HCT116 (cell line): ENCODE results near the gene KCNH6. TPM values are rescaled to one million over a fixed set of nuclear protein-coding genes. Genes with fewer than 3 reads are reported as not detected.

Source experiments
- ATAC-seq: fragments of 200-7000 bp; cut with Tn5 transposase; 2 replicates; pipeline ENCODE4 v1.9.1; 2020; ENCODE audit warnings: mild to moderate bottlenecking, moderate library complexity
- BruUV-seq: library from RNA; stranded (reverse); fragments of 400-500 nt; replicated peaks from 2 replicates; lab custom pipeline; 2021; lab: Mats Ljungman, UMichigan
- CTCF ChIA-PET: fragments of 300-600 bp; sonication (Branson Sonifier 250); formaldehyde crosslinking; loops from one replicate; lab custom pipeline; 2021; ENCODE audit warnings: antibody characterized with exemption; lab: Charles Lee
- POLR2A ChIA-PET: fragments of 300-600, 350-600 bp; sonication (Branson Sonifier 250); formaldehyde crosslinking; loops from one replicate; lab custom pipeline; 2021; ENCODE audit warnings: antibody characterized with exemption; lab: Charles Lee
- RAD21 ChIA-PET, 2 experiments: fragments of 300-600 bp; sonication (Branson Sonifier 250); formaldehyde crosslinking; loops; one replicate each; lab custom pipeline; 2023; ENCODE audit warnings: low total read pairs in 2 of 2; ENCODE audit not compliant: uncharacterized antibody in 2 of 2, unreplicated experiment in 2 of 2, low non-redundant PET in 1 of 2; lab: Charles Lee
- DNase-seq: peaks from one replicate; pipeline ENCODE4 v3.0.0-alpha.2; 2010; ENCODE audit warnings: low read depth, low spot score
- H2AFZ ChIP-seq: fragments of 200-600 bp; shearing (Covaris generic), sonication (generic); 2 replicates; pipeline ENCODE4 v1.6.1; 2017; ENCODE audit warnings: low read depth, mixed run types, mixed read lengths, antibody characterized with exemption, low read length; ENCODE audit not compliant: poor library complexity, severe bottlenecking
- H3K27ac ChIP-seq: 2 replicates; pipeline ENCODE4 v1.5.1; 2012; ENCODE audit warnings: low read depth, low read length
- H3K27me3 ChIP-seq: fragments of 200-600 bp; sonication (generic); 2 replicates; pipeline ENCODE4 v1.6.1; 2016; ENCODE audit warnings: mixed run types, low read length, mixed read lengths; ENCODE audit not compliant: insufficient read depth
- H3K36me3 ChIP-seq, 2 experiments: fragments of 200-500 bp in 1 of 2; fragments of 200-600 bp in 1 of 2; sonication (Bioruptor generic) in 1 of 2; sonication (generic) in 1 of 2; 2 replicates each; pipeline versions ENCODE4 v1.5.1 to v1.6.1; 2014 to 2016; ENCODE audit warnings: low read length in 2 of 2, inconsistent platforms in 1 of 2, mixed read lengths in 1 of 2, mixed run types in 1 of 2; ENCODE audit not compliant: insufficient read depth in 2 of 2, control insufficient read depth in 1 of 2
- H3K4me1 ChIP-seq, 2 experiments: fragments of 200-600 bp in 1 of 2; sonication (generic) in 1 of 2; 2 replicates each; pipeline versions ENCODE4 v1.5.1 to v1.6.1; 2012 to 2017; ENCODE audit warnings: low read length in 2 of 2, inconsistent platforms in 1 of 2, mild to moderate bottlenecking in 1 of 2, mixed read lengths in 1 of 2, mixed run types in 1 of 2, moderate library complexity in 1 of 2; ENCODE audit not compliant: insufficient read depth in 2 of 2, control insufficient read depth in 1 of 2
- H3K4me2 ChIP-seq: fragments of 200-600 bp; sonication (generic); 2 replicates; pipeline ENCODE4 v1.6.1; 2017; ENCODE audit warnings: mixed run types, low read length, mixed read lengths
- H3K4me3 ChIP-seq, 2 experiments: fragments of 200-600 bp in 1 of 2; sonication (generic) in 1 of 2; replicated peaks in 1 of 2; 2 replicates each; pipeline ENCODE4 v1.5.1; 2011 to 2016; ENCODE audit warnings: low read length in 2 of 2, control low read depth in 1 of 2, low read depth in 1 of 2, mild to moderate bottlenecking in 1 of 2, mixed read lengths in 1 of 2, mixed run types in 1 of 2
- H3K79me2 ChIP-seq: fragments of 200-600 bp; sonication (generic); 2 replicates; pipeline ENCODE4 v1.6.1; 2017; ENCODE audit warnings: mild to moderate bottlenecking, mixed run types, low read length, moderate library complexity, mixed read lengths; ENCODE audit not compliant: insufficient read depth
- H3K9ac ChIP-seq: fragments of 200-600 bp; sonication (generic); 2 replicates; pipeline ENCODE4 v1.6.1; 2016; ENCODE audit warnings: low read length, mixed read lengths
- H3K9me2 ChIP-seq: fragments of 200-600 bp; sonication (generic), shearing (Covaris generic); 2 replicates; pipeline ENCODE4 v1.6.1; 2017; ENCODE audit warnings: mixed run types, mild to moderate bottlenecking, moderate library complexity; ENCODE audit not compliant: insufficient read depth
- H3K9me3 ChIP-seq, 2 experiments: fragments of 200-500 bp in 1 of 2; fragments of 200-600 bp in 1 of 2; sonication (Bioruptor generic) in 1 of 2; sonication (generic) in 1 of 2; 2 replicates each; pipeline ENCODE4 v1.6.1; 2014 to 2017; ENCODE audit warnings: low read length in 2 of 2, mixed read lengths in 2 of 2, inconsistent platforms in 1 of 2, low read depth in 1 of 2, mild to moderate bottlenecking in 1 of 2, mixed run types in 1 of 2, moderate library complexity in 1 of 2; ENCODE audit not compliant: control insufficient read depth in 1 of 2, insufficient read depth in 1 of 2
- H4K20me1 ChIP-seq: fragments of 200-600 bp; sonication (generic), shearing (Covaris generic); 2 replicates; pipeline ENCODE4 v1.6.1; 2017; ENCODE audit warnings: mixed run types, mild to moderate bottlenecking, moderate library complexity; ENCODE audit not compliant: insufficient read depth
- CEBPB ChIP-seq: IDR thresholded peaks from 2 replicates; pipeline ENCODE4 v1.6.1; 2012; ENCODE audit warnings: low read depth
- EGR1 ChIP-seq: IDR thresholded peaks from 2 replicates; pipeline ENCODE4 v1.6.1; 2012; ENCODE audit warnings: low read depth
- ELF1 ChIP-seq: IDR thresholded peaks from 2 replicates; pipeline ENCODE4 v1.6.1; 2012; ENCODE audit warnings: low read depth, borderline replicate concordance
- EZH2phosphoT487 ChIP-seq: fragments of 200-600 bp; IDR thresholded peaks from 2 replicates; pipeline ENCODE4 v1.6.1; 2018; ENCODE audit warnings: antibody characterized with exemption, borderline replicate concordance
- JUND ChIP-seq: IDR thresholded peaks from 2 replicates; pipeline ENCODE4 v1.6.1; 2012
- POLR2AphosphoS5 ChIP-seq: IDR thresholded peaks from 2 replicates; pipeline ENCODE4 v1.6.1; 2011; ENCODE audit warnings: mild to moderate bottlenecking, low read depth, low read length, moderate library complexity
- RAD21 ChIP-seq: IDR thresholded peaks from 2 replicates; pipeline ENCODE4 v1.6.1; 2012; ENCODE audit warnings: low read depth, mild to moderate bottlenecking
- SP1 ChIP-seq: IDR thresholded peaks from 2 replicates; pipeline ENCODE4 v1.6.1; 2012; ENCODE audit warnings: low read depth
- SRF ChIP-seq: IDR thresholded peaks from 2 replicates; pipeline ENCODE4 v1.6.1; 2012; ENCODE audit warnings: low read depth
- TCF7L2 ChIP-seq: IDR thresholded peaks from 2 replicates; pipeline ENCODE4 v1.7.0; 2011; ENCODE audit warnings: borderline replicate concordance, inconsistent platforms; ENCODE audit not compliant: insufficient read depth, insufficient read length; ENCODE audit errors: extremely low read depth
- ZFX ChIP-seq: fragments of 450-650 bp; IDR thresholded peaks from 2 replicates; pipeline ENCODE4 v1.6.1; 2017
- ZNF274 ChIP-seq: fragments of 200-500 bp; sonication (Bioruptor generic); IDR thresholded peaks from 2 replicates; pipeline ENCODE4 v1.6.1; 2014; ENCODE audit warnings: mild to moderate bottlenecking, low read depth, low read length, inconsistent platforms
- intact Hi-C: fragments of 100-400 bp; cut with micrococcal nuclease; formaldehyde crosslinking; loops from 2 replicates; pipeline ENCODE4 v1.10.0; 2022
- total RNA-seq: library from RNA; stranded (reverse); gene quantifications from one replicate; pipeline ENCODE4 v1.2.1, GENCODE V29; 2021; ENCODE audit not compliant: unreplicated experiment
- TF ChIP-seq, protein P1 (sequence below): IDR thresholded peaks from 2 replicates; pipeline ENCODE4 v1.6.1; 2012
- TF ChIP-seq, protein P2 (sequence below): IDR thresholded peaks from 2 replicates; pipeline ENCODE4 v1.6.1; 2011; ENCODE audit warnings: mild to moderate bottlenecking, low read length, moderate library complexity; ENCODE audit not compliant: insufficient replicate concordance; ENCODE audit errors: extremely low read depth
- TF ChIP-seq, protein P3 (sequence below), 3 experiments: fragments of 200-600 bp in 1 of 3; sonication (generic) in 1 of 3; IDR thresholded peaks in 2 of 3; conservative IDR thresholded peaks in 1 of 3; 2 replicates each; pipeline ENCODE4 v1.5.1; 2012 to 2017; ENCODE audit warnings: low read depth in 2 of 3, low read length in 2 of 3, antibody characterized with exemption in 1 of 3, borderline replicate concordance in 1 of 3, control low read depth in 1 of 3, mild to moderate bottlenecking in 1 of 3, mixed read lengths in 1 of 3, mixed run types in 1 of 3, moderate library complexity in 1 of 3; ENCODE audit not compliant: insufficient read depth in 1 of 3

The KCNH6 gene
- total RNA-seq, 1 experiment from 2014 or later: not detected

DNA sequence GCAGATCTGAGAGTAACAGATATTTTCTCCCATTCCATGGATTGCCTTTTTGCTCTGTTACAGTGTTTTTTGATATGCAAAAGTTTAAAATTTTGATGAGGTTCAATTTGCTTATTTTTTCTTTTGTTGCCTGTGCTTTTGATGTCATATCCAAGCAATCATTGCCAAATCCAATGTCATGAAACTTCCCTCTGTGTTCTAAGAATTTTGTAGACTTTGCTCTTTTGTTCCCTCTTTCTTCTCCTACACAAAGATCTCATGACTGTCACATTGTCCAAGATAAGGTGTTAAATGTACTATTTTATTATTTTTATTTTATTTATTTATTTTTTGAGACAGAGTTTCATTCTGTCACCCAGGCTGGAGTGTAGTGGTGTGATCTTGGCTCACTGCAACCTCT lies 18.9 kb upstream of the KCNH6 start:
- Histone ChIP-seq H3K4me3 (no peak overlapping the region), H2AFZ (no peak overlapping the region), H3K36me3 (no peaks in the 10 kb centered on the region), H3K4me2 (no peak overlapping the region), H3K4me1 (no peaks in the 10 kb centered on the region), H4K20me1 (no peaks in the 10 kb centered on the region), H3K79me2 (no peaks in the 10 kb centered on the region), H3K27ac (no peak overlapping the region), H3K9me2 (no peaks in the 10 kb centered on the region), H3K9ac (no peak overlapping the region), H3K27me3 (peaks cover 29% of the 10 kb centered on the region), H3K9me3 (peaks cover 0 to 8% of the 10 kb centered on the region in 2 experiments; a peak in 1 of 4 replicates)
- DNase-seq: no peak
- intact Hi-C loops: no loop called here
- ATAC-seq: no peak
- ChIA-PET CTCF (no interaction called here), POLR2A (no interaction called here), RAD21 (no interaction called here)
- no TSS peak for BruUV-seq
- TF ChIP-seq ELF1 (no peak), POLR2AphosphoS5 (no peak), TCF7L2 (no peak), SP1 (no peak), EGR1 (no peak), JUND (no peak), ZNF274 (no peak), ZFX (no peak), SRF (no peak), CEBPB (no peak), RAD21 (no peak), EZH2phosphoT487 (no peak)
- TF ChIP-seq, protein P1, sequence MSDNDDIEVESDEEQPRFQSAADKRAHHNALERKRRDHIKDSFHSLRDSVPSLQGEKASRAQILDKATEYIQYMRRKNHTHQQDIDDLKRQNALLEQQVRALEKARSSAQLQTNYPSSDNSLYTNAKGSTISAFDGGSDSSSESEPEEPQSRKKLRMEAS: no peak
- TF ChIP-seq, protein P2, sequence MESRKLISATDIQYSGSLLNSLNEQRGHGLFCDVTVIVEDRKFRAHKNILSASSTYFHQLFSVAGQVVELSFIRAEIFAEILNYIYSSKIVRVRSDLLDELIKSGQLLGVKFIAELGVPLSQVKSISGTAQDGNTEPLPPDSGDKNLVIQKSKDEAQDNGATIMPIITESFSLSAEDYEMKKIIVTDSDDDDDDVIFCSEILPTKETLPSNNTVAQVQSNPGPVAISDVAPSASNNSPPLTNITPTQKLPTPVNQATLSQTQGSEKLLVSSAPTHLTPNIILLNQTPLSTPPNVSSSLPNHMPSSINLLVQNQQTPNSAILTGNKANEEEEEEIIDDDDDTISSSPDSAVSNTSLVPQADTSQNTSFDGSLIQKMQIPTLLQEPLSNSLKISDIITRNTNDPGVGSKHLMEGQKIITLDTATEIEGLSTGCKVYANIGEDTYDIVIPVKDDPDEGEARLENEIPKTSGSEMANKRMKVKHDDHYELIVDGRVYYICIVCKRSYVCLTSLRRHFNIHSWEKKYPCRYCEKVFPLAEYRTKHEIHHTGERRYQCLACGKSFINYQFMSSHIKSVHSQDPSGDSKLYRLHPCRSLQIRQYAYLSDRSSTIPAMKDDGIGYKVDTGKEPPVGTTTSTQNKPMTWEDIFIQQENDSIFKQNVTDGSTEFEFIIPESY: no peak
- TF ChIP-seq, protein P3, sequence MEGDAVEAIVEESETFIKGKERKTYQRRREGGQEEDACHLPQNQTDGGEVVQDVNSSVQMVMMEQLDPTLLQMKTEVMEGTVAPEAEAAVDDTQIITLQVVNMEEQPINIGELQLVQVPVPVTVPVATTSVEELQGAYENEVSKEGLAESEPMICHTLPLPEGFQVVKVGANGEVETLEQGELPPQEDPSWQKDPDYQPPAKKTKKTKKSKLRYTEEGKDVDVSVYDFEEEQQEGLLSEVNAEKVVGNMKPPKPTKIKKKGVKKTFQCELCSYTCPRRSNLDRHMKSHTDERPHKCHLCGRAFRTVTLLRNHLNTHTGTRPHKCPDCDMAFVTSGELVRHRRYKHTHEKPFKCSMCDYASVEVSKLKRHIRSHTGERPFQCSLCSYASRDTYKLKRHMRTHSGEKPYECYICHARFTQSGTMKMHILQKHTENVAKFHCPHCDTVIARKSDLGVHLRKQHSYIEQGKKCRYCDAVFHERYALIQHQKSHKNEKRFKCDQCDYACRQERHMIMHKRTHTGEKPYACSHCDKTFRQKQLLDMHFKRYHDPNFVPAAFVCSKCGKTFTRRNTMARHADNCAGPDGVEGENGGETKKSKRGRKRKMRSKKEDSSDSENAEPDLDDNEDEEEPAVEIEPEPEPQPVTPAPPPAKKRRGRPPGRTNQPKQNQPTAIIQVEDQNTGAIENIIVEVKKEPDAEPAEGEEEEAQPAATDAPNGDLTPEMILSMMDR (IDR thresholded peaks at IDR 0.05 in 2 of 3, conservative IDR thresholded peaks at IDR 0.05 in 1 of 3; ENCODE audit: borderline replicate concordance in 1 of 3, insufficient read depth in 1 of 3, low read depth in 2 of 3, low read length in 2 of 3): no peak
